Esophagus muscularis mucosa (tissue), 3 donors: Measurements from ENCODE around the gene TPH1.

Experiments
- POLR2A ChIP-seq: fragments of 450-650 bp; IDR thresholded peaks from one replicate; pipeline ENCODE4 v1.6.1; 2017; ENCODE audit warnings: antibody characterized with exemption, moderate library complexity, mild to moderate bottlenecking, low read depth
- POLR2AphosphoS5 ChIP-seq, 2 donors: sonication (generic); formaldehyde crosslinking; IDR thresholded peaks; one replicate each; pipeline ENCODE4 v1.6.1; 2017; ENCODE audit warnings: antibody characterized with exemption in 2 of 2
- TF ChIP-seq, protein P1 (sequence below), 3 experiments: fragments of 200-600 bp in 2 of 3; fragments of 450-650 bp in 1 of 3; sonication (generic) in 2 of 3; IDR thresholded peaks; one replicate each; pipeline ENCODE4 v1.5.1; 2017 to 2019; ENCODE audit warnings: antibody characterized with exemption in 3 of 3, mild to moderate bottlenecking in 2 of 3, moderate library complexity in 1 of 3

GRCh38 chr11:18016789-18017188, 29.3 kb downstream of the TPH1 start:
- TF ChIP-seq, protein P1, sequence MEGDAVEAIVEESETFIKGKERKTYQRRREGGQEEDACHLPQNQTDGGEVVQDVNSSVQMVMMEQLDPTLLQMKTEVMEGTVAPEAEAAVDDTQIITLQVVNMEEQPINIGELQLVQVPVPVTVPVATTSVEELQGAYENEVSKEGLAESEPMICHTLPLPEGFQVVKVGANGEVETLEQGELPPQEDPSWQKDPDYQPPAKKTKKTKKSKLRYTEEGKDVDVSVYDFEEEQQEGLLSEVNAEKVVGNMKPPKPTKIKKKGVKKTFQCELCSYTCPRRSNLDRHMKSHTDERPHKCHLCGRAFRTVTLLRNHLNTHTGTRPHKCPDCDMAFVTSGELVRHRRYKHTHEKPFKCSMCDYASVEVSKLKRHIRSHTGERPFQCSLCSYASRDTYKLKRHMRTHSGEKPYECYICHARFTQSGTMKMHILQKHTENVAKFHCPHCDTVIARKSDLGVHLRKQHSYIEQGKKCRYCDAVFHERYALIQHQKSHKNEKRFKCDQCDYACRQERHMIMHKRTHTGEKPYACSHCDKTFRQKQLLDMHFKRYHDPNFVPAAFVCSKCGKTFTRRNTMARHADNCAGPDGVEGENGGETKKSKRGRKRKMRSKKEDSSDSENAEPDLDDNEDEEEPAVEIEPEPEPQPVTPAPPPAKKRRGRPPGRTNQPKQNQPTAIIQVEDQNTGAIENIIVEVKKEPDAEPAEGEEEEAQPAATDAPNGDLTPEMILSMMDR (IDR thresholded peaks at IDR 0.05) = no peak
- TF ChIP-seq POLR2AphosphoS5 (IDR thresholded peaks at IDR 0.05) (no peak), POLR2A (no peak)
